Measurements from ENCODE around the gene TMEM106B. TPM values are rescaled to one million over a fixed set of nuclear protein-coding genes. Genes with fewer than 3 reads are reported as not detected.

TMEM106B gene
- total RNA-seq, 1 experiment from 2014 or later, result 26.6 TPM

Other genes starting within 250 kb of the TMEM106B start
- 9.7 and 22.8 TPM in 2 replicates for gene VWDE, start 192.6 kb downstream of the TMEM106B start, total RNA-seq (2014; rRNA removed; shearing (Covaris generic))

All from H7 (cell line).